ENCODE data around the gene EHF.

DNA sequence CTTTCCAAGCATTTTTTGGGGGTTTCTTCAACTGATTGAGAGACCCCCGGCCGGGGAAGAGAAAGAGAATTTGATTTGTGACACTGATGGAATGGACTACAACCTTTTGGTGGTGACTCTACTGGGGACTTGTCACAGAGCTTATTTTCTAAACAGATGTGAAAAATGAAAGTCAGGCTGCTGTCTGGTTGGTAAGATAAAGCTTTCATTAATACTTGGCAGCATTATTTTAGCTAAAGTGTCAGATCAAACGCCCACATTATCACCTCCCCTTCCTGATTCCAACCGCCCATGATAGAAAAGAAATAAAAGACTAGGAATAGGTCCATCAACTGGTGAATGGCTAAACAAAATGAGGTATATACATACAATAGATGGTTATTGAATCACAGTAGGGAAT lies 45.6 kb upstream of the EHF start:
- TF ChIP-seq FOXM1 (IDR thresholded peaks at IDR 0.05; ENCODE audit: borderline replicate concordance) = no peak
- TF ChIP-seq ELF4 (IDR thresholded peaks at IDR 0.05) = no peak
- TF ChIP-seq NFRKB (IDR thresholded peaks at IDR 0.05) = no peak
- no peak for TF ChIP-seq LEF1 (IDR thresholded peaks at IDR 0.05; ENCODE audit: borderline replicate concordance)
- no peak for TF ChIP-seq SP1 (IDR thresholded peaks at IDR 0.05)
- TF ChIP-seq TARDBP (IDR thresholded peaks at IDR 0.05) = no peak
- TF ChIP-seq, protein P1, sequence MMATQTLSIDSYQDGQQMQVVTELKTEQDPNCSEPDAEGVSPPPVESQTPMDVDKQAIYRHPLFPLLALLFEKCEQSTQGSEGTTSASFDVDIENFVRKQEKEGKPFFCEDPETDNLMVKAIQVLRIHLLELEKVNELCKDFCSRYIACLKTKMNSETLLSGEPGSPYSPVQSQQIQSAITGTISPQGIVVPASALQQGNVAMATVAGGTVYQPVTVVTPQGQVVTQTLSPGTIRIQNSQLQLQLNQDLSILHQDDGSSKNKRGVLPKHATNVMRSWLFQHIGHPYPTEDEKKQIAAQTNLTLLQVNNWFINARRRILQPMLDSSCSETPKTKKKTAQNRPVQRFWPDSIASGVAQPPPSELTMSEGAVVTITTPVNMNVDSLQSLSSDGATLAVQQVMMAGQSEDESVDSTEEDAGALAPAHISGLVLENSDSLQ (IDR thresholded peaks at IDR 0.05) = no peak
- TF ChIP-seq ARNT (IDR thresholded peaks at IDR 0.05) = no peak
- no peak for TF ChIP-seq SUZ12 (IDR thresholded peaks at IDR 0.05)
- TF ChIP-seq BHLHE40 (IDR thresholded peaks at IDR 0.05; ENCODE audit: borderline replicate concordance) = no peak
- no peak for TF ChIP-seq ZNF384 (IDR thresholded peaks at IDR 0.05)
- no peak for TF ChIP-seq FOXA1 (IDR thresholded peaks at IDR 0.05)
